SK-N-SH (cell line): Measurements from ENCODE around the gene EMP1. TPM values are rescaled to one million over a fixed set of nuclear protein-coding genes. Genes with fewer than 3 reads are reported as not detected.

Experiments used
- CTCF ChIA-PET: fragments of 300-600, 350-600 bp; formaldehyde crosslinking; extraction: SDS; loops from one replicate; lab custom pipeline; 2021; lab: Yijun Ruan, JAX
- POLR2A ChIA-PET: fragments of 350-600 bp; sonication (Branson Sonifier 250); formaldehyde crosslinking; extraction: SDS; loops from one replicate; lab custom pipeline; 2020; ENCODE audit warnings: antibody characterized with exemption, inconsistent platforms; lab: Yijun Ruan, JAX
- DNase-seq: peaks from one replicate; pipeline ENCODE4 v3.0.0; 2012
- H2AFZ ChIP-seq: fragments of 200-600 bp; sonication (generic); 2 replicates; pipeline ENCODE4 v1.8.1; 2016; ENCODE audit warnings: antibody characterized with exemption, mild to moderate bottlenecking, low read depth
- H3F3A ChIP-seq: fragments of 200-600 bp; sonication (generic); replicated peaks from 2 replicates; pipeline ENCODE3; 2016; ENCODE audit warnings: antibody characterized with exemption, mild to moderate bottlenecking; ENCODE audit not compliant: insufficient read depth
- H3K27ac ChIP-seq, 2 experiments: fragments of 200-500 bp in 1 of 2; fragments of 200-600 bp in 1 of 2; sonication (Bioruptor generic) in 1 of 2; sonication (generic), shearing (Covaris generic) in 1 of 2; 2 replicates each; pipeline versions ENCODE4 v1.5.1 to v1.6.1; 2014 to 2016; ENCODE audit warnings: low read depth in 2 of 2, inconsistent platforms in 1 of 2, low read length in 1 of 2, mild to moderate bottlenecking in 1 of 2, mixed read lengths in 1 of 2
- H3K27me3 ChIP-seq: fragments of 200-600 bp; sonication (generic), shearing (Covaris generic); 2 replicates; pipeline ENCODE4 v1.6.1; 2016; ENCODE audit warnings: mixed run types; ENCODE audit not compliant: insufficient read depth
- H3K36me3 ChIP-seq, 2 experiments: fragments of 200-500 bp in 1 of 2; fragments of 200-600 bp in 1 of 2; sonication (Bioruptor generic) in 1 of 2; sonication (generic) in 1 of 2; replicated peaks in 1 of 2; 2 replicates each; pipeline versions ENCODE3 to v1.5.1; 2014 to 2016; ENCODE audit warnings: low read length in 1 of 2, mild to moderate bottlenecking in 1 of 2; ENCODE audit not compliant: insufficient read depth in 2 of 2, control insufficient read depth in 1 of 2
- H3K4me1 ChIP-seq, 2 experiments: fragments of 200-500 bp in 1 of 2; fragments of 200-600 bp in 1 of 2; sonication (Bioruptor generic) in 1 of 2; sonication (generic), shearing (Covaris generic) in 1 of 2; 2 replicates each; pipeline versions ENCODE4 v1.5.1 to v1.6.1; 2014 to 2016; ENCODE audit warnings: low read depth in 1 of 2, low read length in 1 of 2, mixed run types in 1 of 2; ENCODE audit not compliant: insufficient read depth in 2 of 2, control insufficient read depth in 1 of 2
- H3K4me2 ChIP-seq: fragments of 200-600 bp; sonication (generic), shearing (Covaris generic); 2 replicates; pipeline ENCODE4 v1.6.1; 2017; ENCODE audit warnings: mixed run types
- H3K4me3 ChIP-seq, 2 experiments: fragments of 200-500 bp in 1 of 2; fragments of 200-600 bp in 1 of 2; sonication (Bioruptor generic) in 1 of 2; sonication (generic), shearing (Covaris generic) in 1 of 2; 2 replicates each; pipeline versions ENCODE4 v1.5.1 to v1.8.1; 2014 to 2016; ENCODE audit warnings: low read depth in 2 of 2, inconsistent platforms in 1 of 2, low read length in 1 of 2, mild to moderate bottlenecking in 1 of 2, mixed read lengths in 1 of 2, moderate library complexity in 1 of 2
- H3K79me2 ChIP-seq: fragments of 200-600 bp; sonication (generic); 2 replicates; pipeline ENCODE4 v1.8.1; 2017; ENCODE audit warnings: mild to moderate bottlenecking; ENCODE audit not compliant: insufficient read depth
- H3K9ac ChIP-seq: fragments of 200-600 bp; sonication (generic); 2 replicates; pipeline ENCODE4 v1.6.1; 2017; ENCODE audit warnings: mixed run types
- H3K9me2 ChIP-seq: fragments of 200-600 bp; sonication (generic); 2 replicates; pipeline ENCODE4 v1.6.1; 2017; ENCODE audit warnings: mixed run types
- H3K9me3 ChIP-seq: fragments of 200-600 bp; sonication (generic); 2 replicates; pipeline ENCODE4 v1.6.1; 2017; ENCODE audit warnings: mixed run types, mild to moderate bottlenecking, moderate library complexity
- H4K20me1 ChIP-seq: fragments of 200-600 bp; sonication (generic); 2 replicates; pipeline ENCODE4 v1.6.1; 2017; ENCODE audit warnings: mild to moderate bottlenecking, mixed run types; ENCODE audit not compliant: insufficient read depth
- EP300 ChIP-seq, 2 experiments: IDR thresholded peaks; 2 replicates each; pipeline versions ENCODE4 v1.4.0 to v1.6.1; 2012; ENCODE audit warnings: borderline replicate concordance in 1 of 2, low read depth in 1 of 2, low read length in 1 of 2
- EZH2phosphoT487 ChIP-seq: fragments of 200-600 bp; sonication (generic); IDR thresholded peaks from 2 replicates; pipeline ENCODE4 v1.6.1; 2017; ENCODE audit warnings: low read depth, mixed run types, mild to moderate bottlenecking, antibody characterized with exemption, moderate library complexity, borderline replicate concordance
- GABPA ChIP-seq: IDR thresholded peaks from 2 replicates; pipeline ENCODE4 v1.4.0; 2012; ENCODE audit warnings: low read depth, mild to moderate bottlenecking
- GATA2 ChIP-seq: sonication (generic); formaldehyde crosslinking; IDR thresholded peaks from 2 replicates; pipeline ENCODE4 v1.5.0; 2020; ENCODE audit warnings: mild to moderate bottlenecking, missing genetic modification reagents
- JUND ChIP-seq: IDR thresholded peaks from 2 replicates; pipeline ENCODE4 v1.4.0; 2012
- MEF2A ChIP-seq: IDR thresholded peaks from 2 replicates; pipeline ENCODE4 v1.4.0; 2012; ENCODE audit warnings: low read depth, borderline replicate concordance
- MXI1 ChIP-seq: IDR thresholded peaks from 2 replicates; pipeline ENCODE4 v1.6.1; 2012; ENCODE audit warnings: mild to moderate bottlenecking, low read depth, low read length, improper control_type of control experiment
- NFIC ChIP-seq: IDR thresholded peaks from 2 replicates; pipeline ENCODE4 v1.4.0; 2012; ENCODE audit warnings: borderline replicate concordance
- POLR2AphosphoS5 ChIP-seq: IDR thresholded peaks from 2 replicates; pipeline ENCODE4 v1.6.1; 2012; ENCODE audit warnings: low read depth, low read length
- RAD21 ChIP-seq: IDR thresholded peaks from 2 replicates; pipeline ENCODE4 v1.6.1; 2012; ENCODE audit warnings: mild to moderate bottlenecking, low read length
- RCOR1 ChIP-seq: fragments of 150-350 bp; IDR thresholded peaks from 2 replicates; pipeline ENCODE4 v1.6.1; 2017; ENCODE audit warnings: antibody characterized with exemption, low read length
- SMC3 ChIP-seq: IDR thresholded peaks from 2 replicates; pipeline ENCODE4 v1.6.1; 2012; ENCODE audit warnings: low read depth, low read length, improper control_type of control experiment
- YY1 ChIP-seq: IDR thresholded peaks from 2 replicates; pipeline ENCODE4 v1.4.0; 2012; ENCODE audit warnings: low read depth, mild to moderate bottlenecking
- WGBS: methylation state at CpG from one replicate; pipeline ENCODE4 v1.1.6; 2017; ENCODE audit warnings: low lambda C conversion rate; 5-methylcytosine and 5-hydroxymethylcytosine counted together
- polyA plus RNA-seq, 3 experiments: library from polyadenylated mRNA; depleted of rRNA; stranded (reverse); fragments of >200 nt; gene quantifications; 2 replicates each; pipeline ENCODE4 v1.2.3, GENCODE V29; 2012
- TF ChIP-seq, protein P1 (sequence below): IDR thresholded peaks from 2 replicates; pipeline ENCODE4 v1.4.0; 2012; ENCODE audit warnings: low read depth, borderline replicate concordance
- TF ChIP-seq, protein P2 (sequence below): fragments of 200-600 bp; sonication (generic); IDR thresholded peaks from 2 replicates; pipeline ENCODE4 v1.6.1; 2017; ENCODE audit warnings: antibody characterized with exemption, mild to moderate bottlenecking, moderate library complexity
- TF ChIP-seq, protein P3 (sequence below): IDR thresholded peaks from 2 replicates; pipeline ENCODE4 v1.4.0; 2012; ENCODE audit warnings: low read depth
- TF ChIP-seq, protein P4 (sequence below): IDR thresholded peaks from 2 replicates; pipeline ENCODE4; 2012

The EMP1 gene
- polyA plus RNA-seq, 1 of the 3 experiments (the other 2 are of a cell fraction), result 67.4 TPM

DNA sequence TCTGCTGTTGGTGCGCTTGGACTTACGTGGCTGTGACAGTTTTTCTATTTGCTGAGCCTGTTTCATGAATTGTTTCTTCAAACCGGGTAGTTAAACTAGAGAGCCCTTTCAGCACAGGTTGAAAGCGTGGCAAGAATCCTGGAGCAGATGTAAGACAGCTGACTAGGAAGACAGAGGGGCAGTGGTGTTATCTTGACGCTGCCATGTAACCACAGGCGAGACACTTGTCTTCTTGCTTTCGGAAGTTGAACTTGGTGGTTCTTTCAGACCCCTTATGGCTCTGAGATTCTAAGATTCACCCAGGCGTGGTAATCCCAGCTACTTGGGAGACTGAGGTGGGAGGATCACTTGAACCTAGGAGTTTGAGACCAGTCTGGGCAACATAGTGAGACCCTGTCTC lies 4.3 kb downstream of the EMP1 start (continued):
- TF ChIP-seq, protein P1, sequence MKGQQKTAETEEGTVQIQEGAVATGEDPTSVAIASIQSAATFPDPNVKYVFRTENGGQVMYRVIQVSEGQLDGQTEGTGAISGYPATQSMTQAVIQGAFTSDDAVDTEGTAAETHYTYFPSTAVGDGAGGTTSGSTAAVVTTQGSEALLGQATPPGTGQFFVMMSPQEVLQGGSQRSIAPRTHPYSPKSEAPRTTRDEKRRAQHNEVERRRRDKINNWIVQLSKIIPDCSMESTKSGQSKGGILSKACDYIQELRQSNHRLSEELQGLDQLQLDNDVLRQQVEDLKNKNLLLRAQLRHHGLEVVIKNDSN, result no peak

DNA sequence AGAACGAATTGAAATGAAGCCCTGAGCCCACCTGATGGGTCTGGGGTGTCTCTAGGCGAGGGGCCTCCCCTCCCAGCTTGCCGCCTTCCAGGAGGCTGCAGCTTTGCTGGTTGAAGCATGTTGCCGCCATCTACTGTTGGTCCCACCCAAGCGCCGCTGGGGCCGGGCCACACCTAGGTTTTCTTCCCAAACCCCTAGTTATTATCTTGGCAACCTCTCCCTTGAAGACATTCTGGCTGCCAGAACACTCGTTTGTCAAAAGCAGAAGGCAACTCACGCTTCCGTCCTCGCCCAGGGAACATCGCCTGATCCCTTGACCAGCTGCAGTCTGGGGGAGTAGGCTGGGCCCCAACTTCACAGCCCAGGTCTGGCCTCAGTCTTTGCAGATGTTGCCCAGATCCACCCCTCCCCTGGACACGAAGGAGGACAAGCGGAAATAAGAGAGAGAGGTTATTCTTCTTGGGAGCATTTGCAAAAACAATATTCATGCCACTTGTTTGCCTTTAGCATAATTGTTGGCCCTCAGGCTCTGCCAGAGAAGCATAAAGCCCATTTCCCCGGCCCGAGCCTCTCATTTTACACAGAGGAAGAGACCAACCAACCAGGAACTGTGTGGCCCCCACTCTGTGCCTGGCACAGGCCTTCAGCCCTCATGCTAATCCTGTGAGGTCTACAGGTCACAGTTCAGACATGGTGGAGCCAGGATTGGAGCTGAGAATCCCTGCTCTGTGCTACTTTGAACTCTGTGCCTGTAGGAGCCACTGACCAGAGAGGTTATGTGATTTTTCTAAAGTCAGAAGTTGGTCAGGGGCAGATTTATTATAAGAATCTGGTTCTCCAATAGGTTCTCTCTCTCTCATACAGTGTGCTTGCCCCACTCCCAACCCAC lies 6.8 kb downstream of the EMP1 start:
- no peaks in the 10 kb centered on the region for H3K36me3 ChIP-seq
- peak; percentile 25 for DNase-seq
- H3K9me3 ChIP-seq, result no peaks in the 10 kb centered on the region
- no peaks in the 10 kb centered on the region for H3K27me3 ChIP-seq
- ChIA-PET CTCF (interaction anchor here (0.9 to 4.4 kb wide), 3 partner anchors 9 to 288 kb away, joined by 3 to 39 read pairs (median 5); no protein-coding TSS in a partner anchor), POLR2A (no interaction called here)
- no peak overlapping the region for H2AFZ ChIP-seq
- H3K4me3 ChIP-seq, result no peak overlapping the region
- H3K9me2 ChIP-seq, result no peaks in the 10 kb centered on the region
- 90% methylated on average over 15 of the region's 16 CpGs for WGBS
- H4K20me1 ChIP-seq, result no peaks in the 10 kb centered on the region
- H3F3A ChIP-seq, result peaks cover 30% of the 10 kb centered on the region
- H3K9ac ChIP-seq, result no peak overlapping the region
- TF ChIP-seq RAD21, result peak; percentile 34
- no peak for TF ChIP-seq GATA2
- TF ChIP-seq, protein P2, sequence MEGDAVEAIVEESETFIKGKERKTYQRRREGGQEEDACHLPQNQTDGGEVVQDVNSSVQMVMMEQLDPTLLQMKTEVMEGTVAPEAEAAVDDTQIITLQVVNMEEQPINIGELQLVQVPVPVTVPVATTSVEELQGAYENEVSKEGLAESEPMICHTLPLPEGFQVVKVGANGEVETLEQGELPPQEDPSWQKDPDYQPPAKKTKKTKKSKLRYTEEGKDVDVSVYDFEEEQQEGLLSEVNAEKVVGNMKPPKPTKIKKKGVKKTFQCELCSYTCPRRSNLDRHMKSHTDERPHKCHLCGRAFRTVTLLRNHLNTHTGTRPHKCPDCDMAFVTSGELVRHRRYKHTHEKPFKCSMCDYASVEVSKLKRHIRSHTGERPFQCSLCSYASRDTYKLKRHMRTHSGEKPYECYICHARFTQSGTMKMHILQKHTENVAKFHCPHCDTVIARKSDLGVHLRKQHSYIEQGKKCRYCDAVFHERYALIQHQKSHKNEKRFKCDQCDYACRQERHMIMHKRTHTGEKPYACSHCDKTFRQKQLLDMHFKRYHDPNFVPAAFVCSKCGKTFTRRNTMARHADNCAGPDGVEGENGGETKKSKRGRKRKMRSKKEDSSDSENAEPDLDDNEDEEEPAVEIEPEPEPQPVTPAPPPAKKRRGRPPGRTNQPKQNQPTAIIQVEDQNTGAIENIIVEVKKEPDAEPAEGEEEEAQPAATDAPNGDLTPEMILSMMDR, result peak; percentile 25; the same call in 1 of the 2 replicates
- TF ChIP-seq, all 33 proteins: peak for 2
- H3K4me1 ChIP-seq, result peaks cover 0 to 36% of the 10 kb centered on the region in 2 experiments; a peak in 2 of 4 replicates
- no peak overlapping the region for H3K4me2 ChIP-seq
- H3K79me2 ChIP-seq, result peaks cover 86% of the 10 kb centered on the region
- peak overlapping the region in 1 of 2 experiments; percentile 100; a peak in 1 of 4 replicates for H3K27ac ChIP-seq

DNA sequence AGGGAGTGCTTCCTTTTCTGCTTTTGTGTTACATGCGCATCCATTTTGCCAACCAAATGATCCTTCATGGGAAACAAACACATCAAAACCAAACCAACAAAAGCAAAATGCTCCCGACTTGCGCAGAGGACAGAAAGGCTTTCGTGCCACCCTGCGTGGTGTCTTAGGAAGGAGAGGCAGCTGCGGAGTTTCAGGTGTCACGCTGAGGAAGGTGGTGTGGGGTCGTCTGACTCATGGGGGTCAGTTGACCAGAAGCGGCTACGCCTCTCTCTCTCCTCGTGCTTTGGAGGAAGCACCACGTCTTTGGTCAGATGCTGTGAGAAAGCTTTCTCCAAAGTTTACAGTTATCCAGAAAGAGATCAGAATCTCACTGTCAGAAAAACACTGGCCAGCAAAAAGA lies 7.9 kb downstream of the EMP1 start:
- Histone ChIP-seq H3K9me2 (no peaks in the 10 kb centered on the region), H3K36me3 (no peaks in the 10 kb centered on the region), H3K4me2 (peak overlapping the region; percentile 9; the same call in 1 of the 2 replicates), H3K4me1 (peaks cover 0 to 45% of the 10 kb centered on the region in 2 experiments; a peak in 3 of 4 replicates), H3K27ac (peak overlapping the region in 1 of 2 experiments; percentile 100; a peak in 2 of 4 replicates), H3K9me3 (no peaks in the 10 kb centered on the region), H3F3A (peaks cover 30% of the 10 kb centered on the region), H3K9ac (no peak overlapping the region; the same call in 1 of the 2 replicates), H3K27me3 (no peaks in the 10 kb centered on the region), H4K20me1 (no peaks in the 10 kb centered on the region), H3K79me2 (peaks cover 86% of the 10 kb centered on the region), H3K4me3 (no peak overlapping the region), H2AFZ (no peak overlapping the region)
- CTCF ChIA-PET, result interaction anchor here (0.6 kb wide), 1 partner anchor 54 kb away, joined by 3 read pairs; no protein-coding TSS in a partner anchor
- POLR2A ChIA-PET, result no interaction called here
- no peak for DNase-seq
- WGBS, result 84% methylated on average over 12 of the region's 12 CpGs
- TF ChIP-seq POLR2AphosphoS5 (no peak), SMC3 (no peak), RCOR1 (no peak), EP300 (IDR thresholded peaks at IDR 0.05; ENCODE audit: borderline replicate concordance in 1 of 2, low read depth in 1 of 2, low read length in 1 of 2) (no peak), MEF2A (no peak), NFIC (no peak), JUND (no peak), YY1 (no peak), RAD21 (no peak), MXI1 (no peak), GABPA (no peak), EZH2phosphoT487 (no peak)
- TF ChIP-seq, protein P3, sequence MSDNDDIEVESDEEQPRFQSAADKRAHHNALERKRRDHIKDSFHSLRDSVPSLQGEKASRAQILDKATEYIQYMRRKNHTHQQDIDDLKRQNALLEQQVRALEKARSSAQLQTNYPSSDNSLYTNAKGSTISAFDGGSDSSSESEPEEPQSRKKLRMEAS, result no peak
- TF ChIP-seq, protein P2, result no peak
- TF ChIP-seq, protein P4, sequence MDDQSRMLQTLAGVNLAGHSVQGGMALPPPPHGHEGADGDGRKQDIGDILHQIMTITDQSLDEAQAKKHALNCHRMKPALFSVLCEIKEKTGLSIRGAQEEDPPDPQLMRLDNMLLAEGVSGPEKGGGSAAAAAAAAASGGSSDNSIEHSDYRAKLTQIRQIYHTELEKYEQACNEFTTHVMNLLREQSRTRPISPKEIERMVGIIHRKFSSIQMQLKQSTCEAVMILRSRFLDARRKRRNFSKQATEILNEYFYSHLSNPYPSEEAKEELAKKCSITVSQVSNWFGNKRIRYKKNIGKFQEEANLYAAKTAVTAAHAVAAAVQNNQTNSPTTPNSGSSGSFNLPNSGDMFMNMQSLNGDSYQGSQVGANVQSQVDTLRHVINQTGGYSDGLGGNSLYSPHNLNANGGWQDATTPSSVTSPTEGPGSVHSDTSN, result no peak
